Liver (tissue), 9 donors: ENCODE data around the gene TMEM14A. TPM values are rescaled to one million over a fixed set of nuclear protein-coding genes. Genes with fewer than 3 reads are reported as not detected.

Experiments
- DNase-seq: peaks from one replicate; pipeline ENCODE4 v3.0.0-alpha.2; 2017; ENCODE audit warnings: low spot score
- H3K27ac ChIP-seq, 2 donors: one replicate each; pipeline ENCODE4 v1.7.0; 2013; ENCODE audit warnings: inconsistent platforms in 2 of 2, low read length in 2 of 2, control low read depth in 1 of 2, low read depth in 1 of 2, mild to moderate bottlenecking in 1 of 2
- H3K27me3 ChIP-seq, 4 donors: one replicate each; pipeline versions ENCODE4 v1.6.1 to v1.7.0; 2013; ENCODE audit warnings: low read length in 3 of 4, inconsistent platforms in 1 of 4, mild to moderate bottlenecking in 1 of 4, moderate library complexity in 1 of 4; ENCODE audit not compliant: control insufficient read depth in 4 of 4, insufficient read depth in 4 of 4
- H3K36me3 ChIP-seq, 4 donors: one replicate each; pipeline versions ENCODE4 v1.6.1 to v1.7.0; 2013; ENCODE audit warnings: low read length in 3 of 4, mild to moderate bottlenecking in 3 of 4, low read depth in 1 of 4, moderate library complexity in 1 of 4; ENCODE audit not compliant: control insufficient read depth in 4 of 4, insufficient read depth in 3 of 4
- H3K4me1 ChIP-seq, 4 donors: one replicate each; pipeline versions ENCODE4 v1.6.1 to v1.7.0; 2013; ENCODE audit warnings: low read length in 3 of 4, mild to moderate bottlenecking in 3 of 4, moderate library complexity in 1 of 4; ENCODE audit not compliant: control insufficient read depth in 4 of 4, insufficient read depth in 4 of 4
- H3K4me3 ChIP-seq, 3 donors: one replicate each; pipeline versions ENCODE4 v1.6.1 to v1.7.0; 2013; ENCODE audit warnings: low read length in 3 of 3, control low read depth in 1 of 3, low read depth in 1 of 3, mild to moderate bottlenecking in 1 of 3
- H3K9ac ChIP-seq, 2 donors: one replicate each; pipeline ENCODE4 v1.7.0; 2013; ENCODE audit warnings: low read length in 2 of 2, mild to moderate bottlenecking in 2 of 2, moderate library complexity in 2 of 2, control low read depth in 1 of 2, low read depth in 1 of 2
- H3K9me3 ChIP-seq, 4 donors: one replicate each; pipeline versions ENCODE4 v1.6.1 to v1.7.0; 2013; ENCODE audit warnings: low read length in 3 of 4; ENCODE audit not compliant: control insufficient read depth in 4 of 4
- ATF3 ChIP-seq: IDR thresholded peaks from 2 replicates; pipeline ENCODE4 v1.6.1; 2016; ENCODE audit warnings: antibody characterized with exemption
- CTCF ChIP-seq: fragments of 150-350 bp; IDR thresholded peaks from 2 replicates; pipeline ENCODE4 v1.5.1; 2017; ENCODE audit warnings: improper control_type of control experiment, low read depth, low read length; ENCODE audit not compliant: missing input control
- FOXA1 ChIP-seq: IDR thresholded peaks from 2 replicates; pipeline ENCODE4 v1.6.1; 2016; ENCODE audit warnings: antibody characterized with exemption
- FOXA2 ChIP-seq: IDR thresholded peaks from 2 replicates; pipeline ENCODE4 v1.6.1; 2016; ENCODE audit warnings: antibody characterized with exemption
- GABPA ChIP-seq, 2 donors: IDR thresholded peaks in 1 of 2; conservative IDR thresholded peaks in 1 of 2; 2 replicates each; pipeline ENCODE4 v1.6.1; 2016; ENCODE audit warnings: antibody characterized with exemption in 2 of 2, mild to moderate bottlenecking in 1 of 2, moderate library complexity in 1 of 2
- HNF4A ChIP-seq, 2 donors: conservative IDR thresholded peaks; 2 replicates each; pipeline ENCODE4 v1.6.1; 2016; ENCODE audit warnings: antibody characterized with exemption in 2 of 2, mild to moderate bottlenecking in 2 of 2
- JUND ChIP-seq, 2 donors: IDR thresholded peaks; 2 replicates each; pipeline ENCODE4 v1.6.1; 2016; ENCODE audit warnings: antibody characterized with exemption in 2 of 2
- MAX ChIP-seq: IDR thresholded peaks from 2 replicates; pipeline ENCODE4 v1.6.1; 2016; ENCODE audit warnings: antibody characterized with exemption
- NR2F2 ChIP-seq: IDR thresholded peaks from 2 replicates; pipeline ENCODE4 v1.6.1; 2016; ENCODE audit warnings: antibody characterized with exemption
- RAD21 ChIP-seq, 2 donors: IDR thresholded peaks; 2 replicates each; pipeline ENCODE4 v1.6.1; 2016; ENCODE audit warnings: antibody characterized with exemption in 2 of 2, mild to moderate bottlenecking in 2 of 2
- RXRA ChIP-seq, 2 donors: IDR thresholded peaks; 2 replicates each; pipeline ENCODE4 v1.6.1; 2017 to 2018; ENCODE audit warnings: antibody characterized with exemption in 2 of 2, mild to moderate bottlenecking in 1 of 2
- SP1 ChIP-seq: IDR thresholded peaks from 2 replicates; pipeline ENCODE4 v1.6.1; 2018; ENCODE audit warnings: antibody characterized with exemption, mild to moderate bottlenecking
- TAF1 ChIP-seq: conservative IDR thresholded peaks from 2 replicates; pipeline ENCODE4 v1.6.1; 2016; ENCODE audit warnings: antibody characterized with exemption, mild to moderate bottlenecking
- YY1 ChIP-seq: IDR thresholded peaks from 2 replicates; pipeline ENCODE4 v1.6.1; 2016; ENCODE audit warnings: antibody characterized with exemption, mild to moderate bottlenecking
- polyA plus RNA-seq, 2 donors: library from polyadenylated mRNA; stranded (reverse) in 1 of 2; unstranded in 1 of 2; fragments of 200-250 nt in 1 of 2; fragments of >200 nt in 1 of 2; fragmentation: Nextera tagmentation in 1 of 2; extraction: Ambion mirVana in 1 of 2; gene quantifications; one replicate each; pipeline versions ENCODE4 v1.2.1 to v1.2.3, GENCODE V29; 2013 to 2015
- total RNA-seq, 2 donors: library from RNA; depleted of rRNA; stranded (reverse); fragments of >200 nt; gene quantifications; one replicate each; pipeline ENCODE4 v1.2.3, GENCODE V29; 2014
- TF ChIP-seq, protein P1 (sequence below): IDR thresholded peaks from 2 replicates; pipeline ENCODE4 v1.6.1; 2016; ENCODE audit warnings: antibody characterized with exemption, mild to moderate bottlenecking
- TF ChIP-seq, protein P2 (sequence below): IDR thresholded peaks from 2 replicates; pipeline ENCODE4 v1.6.1; 2016; ENCODE audit warnings: antibody characterized with exemption
- donor health status: healthy.
- donor health status: healthy.
- donor health status: healthy.
- donor health status: healthy.
- donor health status: healthy.

Gene TMEM14A
- total and polyA plus RNA-seq, 4 donors = 15.6 to 63.6 (median 22.9) TPM

- Histone ChIP-seq H3K27ac (no peak overlapping the region), H3K27me3 (no peaks in the 10 kb centered on the region), H3K36me3 (peaks cover 1 to 26% (median 14%) of the 10 kb centered on the region in 4 donors), H3K9ac (no peak overlapping the region), H3K4me3 (no peak overlapping the region), H3K4me1 (no peaks in the 10 kb centered on the region), H3K9me3 (no peaks in the 10 kb centered on the region)
- no peak for DNase-seq
- no peak for TF ChIP-seq RXRA (IDR thresholded peaks at IDR 0.05)
- no peak for TF ChIP-seq NR2F2
- TF ChIP-seq RAD21 (IDR thresholded peaks at IDR 0.05) = no peak
- no peak for TF ChIP-seq MAX
- TF ChIP-seq JUND (IDR thresholded peaks at IDR 0.05) = no peak
- TF ChIP-seq SP1 = no peak
- no peak for TF ChIP-seq HNF4A (conservative IDR thresholded peaks at IDR 0.05)
- TF ChIP-seq ATF3 = no peak
- no peak for TF ChIP-seq GABPA (IDR thresholded peaks at IDR 0.05 in 1 of 2, conservative IDR thresholded peaks at IDR 0.05 in 1 of 2)
- TF ChIP-seq FOXA1 = no peak
- no peak for TF ChIP-seq YY1
- no peak for TF ChIP-seq FOXA2
- TF ChIP-seq, protein P1, sequence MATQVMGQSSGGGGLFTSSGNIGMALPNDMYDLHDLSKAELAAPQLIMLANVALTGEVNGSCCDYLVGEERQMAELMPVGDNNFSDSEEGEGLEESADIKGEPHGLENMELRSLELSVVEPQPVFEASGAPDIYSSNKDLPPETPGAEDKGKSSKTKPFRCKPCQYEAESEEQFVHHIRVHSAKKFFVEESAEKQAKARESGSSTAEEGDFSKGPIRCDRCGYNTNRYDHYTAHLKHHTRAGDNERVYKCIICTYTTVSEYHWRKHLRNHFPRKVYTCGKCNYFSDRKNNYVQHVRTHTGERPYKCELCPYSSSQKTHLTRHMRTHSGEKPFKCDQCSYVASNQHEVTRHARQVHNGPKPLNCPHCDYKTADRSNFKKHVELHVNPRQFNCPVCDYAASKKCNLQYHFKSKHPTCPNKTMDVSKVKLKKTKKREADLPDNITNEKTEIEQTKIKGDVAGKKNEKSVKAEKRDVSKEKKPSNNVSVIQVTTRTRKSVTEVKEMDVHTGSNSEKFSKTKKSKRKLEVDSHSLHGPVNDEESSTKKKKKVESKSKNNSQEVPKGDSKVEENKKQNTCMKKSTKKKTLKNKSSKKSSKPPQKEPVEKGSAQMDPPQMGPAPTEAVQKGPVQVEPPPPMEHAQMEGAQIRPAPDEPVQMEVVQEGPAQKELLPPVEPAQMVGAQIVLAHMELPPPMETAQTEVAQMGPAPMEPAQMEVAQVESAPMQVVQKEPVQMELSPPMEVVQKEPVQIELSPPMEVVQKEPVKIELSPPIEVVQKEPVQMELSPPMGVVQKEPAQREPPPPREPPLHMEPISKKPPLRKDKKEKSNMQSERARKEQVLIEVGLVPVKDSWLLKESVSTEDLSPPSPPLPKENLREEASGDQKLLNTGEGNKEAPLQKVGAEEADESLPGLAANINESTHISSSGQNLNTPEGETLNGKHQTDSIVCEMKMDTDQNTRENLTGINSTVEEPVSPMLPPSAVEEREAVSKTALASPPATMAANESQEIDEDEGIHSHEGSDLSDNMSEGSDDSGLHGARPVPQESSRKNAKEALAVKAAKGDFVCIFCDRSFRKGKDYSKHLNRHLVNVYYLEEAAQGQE = no peak
- TF ChIP-seq, protein P2, sequence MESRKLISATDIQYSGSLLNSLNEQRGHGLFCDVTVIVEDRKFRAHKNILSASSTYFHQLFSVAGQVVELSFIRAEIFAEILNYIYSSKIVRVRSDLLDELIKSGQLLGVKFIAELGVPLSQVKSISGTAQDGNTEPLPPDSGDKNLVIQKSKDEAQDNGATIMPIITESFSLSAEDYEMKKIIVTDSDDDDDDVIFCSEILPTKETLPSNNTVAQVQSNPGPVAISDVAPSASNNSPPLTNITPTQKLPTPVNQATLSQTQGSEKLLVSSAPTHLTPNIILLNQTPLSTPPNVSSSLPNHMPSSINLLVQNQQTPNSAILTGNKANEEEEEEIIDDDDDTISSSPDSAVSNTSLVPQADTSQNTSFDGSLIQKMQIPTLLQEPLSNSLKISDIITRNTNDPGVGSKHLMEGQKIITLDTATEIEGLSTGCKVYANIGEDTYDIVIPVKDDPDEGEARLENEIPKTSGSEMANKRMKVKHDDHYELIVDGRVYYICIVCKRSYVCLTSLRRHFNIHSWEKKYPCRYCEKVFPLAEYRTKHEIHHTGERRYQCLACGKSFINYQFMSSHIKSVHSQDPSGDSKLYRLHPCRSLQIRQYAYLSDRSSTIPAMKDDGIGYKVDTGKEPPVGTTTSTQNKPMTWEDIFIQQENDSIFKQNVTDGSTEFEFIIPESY = no peak
- no peak for TF ChIP-seq TAF1
- no peak for TF ChIP-seq CTCF
These were observed 10.5 kb downstream of the TMEM14A start for GRCh38 chr6:52681416-52681815.
